Measurements from ENCODE around the gene RDH14. TPM values are rescaled to one million over a fixed set of nuclear protein-coding genes. Genes with fewer than 3 reads are reported as not detected.

The RDH14 gene
- total RNA-seq, 1 experiment from 2014 or later, result 15.4 TPM

DNA sequence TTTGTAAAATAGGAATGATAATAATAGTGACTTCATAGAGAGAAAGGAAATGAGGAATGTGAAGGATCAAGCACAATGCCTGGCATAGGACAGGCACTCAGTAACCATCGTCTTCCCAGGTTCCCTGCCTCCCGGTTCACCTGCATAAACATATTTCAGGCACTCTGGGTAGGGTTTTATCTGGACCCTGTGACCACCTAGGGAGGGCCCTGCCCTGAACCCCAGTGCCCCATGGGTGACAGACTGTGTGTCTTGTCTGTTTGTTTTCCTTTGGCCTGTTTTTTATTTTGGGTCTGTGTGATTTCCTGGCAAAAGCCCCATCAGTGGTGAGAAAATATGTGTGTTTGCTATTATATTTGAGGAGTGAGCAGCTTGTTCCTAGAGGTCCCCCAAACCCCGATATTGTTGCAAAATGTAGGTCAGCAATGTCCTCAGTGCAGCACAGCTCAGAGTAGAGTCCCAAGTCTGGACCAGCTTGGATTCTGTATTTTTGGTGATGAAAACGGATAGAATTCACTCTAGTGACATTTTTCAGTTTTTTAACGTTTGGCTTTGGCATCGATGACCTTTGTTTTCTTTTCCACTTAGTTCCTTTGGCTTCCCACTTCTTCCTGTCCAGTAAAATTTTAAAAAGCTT lies 38.5 kb upstream of the RDH14 start:
- in situ Hi-C loops (cut with HindIII; ENCODE audit: low pct_unique_long_range_greater_than_20kb, low sequenced_read_pairs), result no loop called here

DNA sequence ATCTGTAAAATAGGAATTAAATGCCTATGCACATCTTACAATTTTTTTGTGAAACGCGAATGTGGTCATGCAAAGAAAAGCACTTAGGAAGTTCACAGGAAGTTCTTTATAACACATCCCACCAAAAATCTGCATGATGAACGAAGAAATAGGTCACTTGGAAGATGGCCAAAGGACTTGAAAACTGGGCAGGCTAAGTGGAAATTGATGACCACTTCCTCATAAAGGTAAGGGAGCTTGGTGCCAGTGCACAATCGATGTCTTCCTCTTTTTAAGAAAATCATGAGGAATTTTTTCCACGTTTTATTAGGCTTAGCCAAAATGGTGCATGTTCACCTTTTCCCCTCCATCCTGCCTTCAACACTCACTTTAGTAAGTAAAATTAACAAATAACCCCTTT lies 37.2 kb upstream of the RDH14 start:
- intact Hi-C loops (cut with micrococcal nuclease; ENCODE audit: unreplicated experiment), result no loop called here
- ATAC-seq, result no peak
- no TSS peak for BruUV-seq (replicated peaks)
- H3K36me3 ChIP-seq (ENCODE audit: control insufficient read depth, insufficient read depth, low read length), result no peaks in the 10 kb centered on the region
- H3K4me1 ChIP-seq (ENCODE audit: control insufficient read depth, insufficient read depth, low read length), result no peaks in the 10 kb centered on the region
- H3K27me3 ChIP-seq (ENCODE audit: control insufficient read depth, insufficient read depth, low read length), result no peaks in the 10 kb centered on the region
- ChIA-PET CTCF (no interaction called here), POLR2A (no interaction called here)
- no peak overlapping the region for H3K27ac ChIP-seq (ENCODE audit: low read length)
- H3K9me3 ChIP-seq (ENCODE audit: control insufficient read depth, insufficient read depth, low read depth, low read length), result no peaks in the 10 kb centered on the region
- no peak overlapping the region for H3K4me3 ChIP-seq (ENCODE audit: low read depth in 2 of 2, low read length in 2 of 2)
- no peak for DNase-seq (ENCODE audit: low read depth, low spot score)
- TF ChIP-seq, protein P1, sequence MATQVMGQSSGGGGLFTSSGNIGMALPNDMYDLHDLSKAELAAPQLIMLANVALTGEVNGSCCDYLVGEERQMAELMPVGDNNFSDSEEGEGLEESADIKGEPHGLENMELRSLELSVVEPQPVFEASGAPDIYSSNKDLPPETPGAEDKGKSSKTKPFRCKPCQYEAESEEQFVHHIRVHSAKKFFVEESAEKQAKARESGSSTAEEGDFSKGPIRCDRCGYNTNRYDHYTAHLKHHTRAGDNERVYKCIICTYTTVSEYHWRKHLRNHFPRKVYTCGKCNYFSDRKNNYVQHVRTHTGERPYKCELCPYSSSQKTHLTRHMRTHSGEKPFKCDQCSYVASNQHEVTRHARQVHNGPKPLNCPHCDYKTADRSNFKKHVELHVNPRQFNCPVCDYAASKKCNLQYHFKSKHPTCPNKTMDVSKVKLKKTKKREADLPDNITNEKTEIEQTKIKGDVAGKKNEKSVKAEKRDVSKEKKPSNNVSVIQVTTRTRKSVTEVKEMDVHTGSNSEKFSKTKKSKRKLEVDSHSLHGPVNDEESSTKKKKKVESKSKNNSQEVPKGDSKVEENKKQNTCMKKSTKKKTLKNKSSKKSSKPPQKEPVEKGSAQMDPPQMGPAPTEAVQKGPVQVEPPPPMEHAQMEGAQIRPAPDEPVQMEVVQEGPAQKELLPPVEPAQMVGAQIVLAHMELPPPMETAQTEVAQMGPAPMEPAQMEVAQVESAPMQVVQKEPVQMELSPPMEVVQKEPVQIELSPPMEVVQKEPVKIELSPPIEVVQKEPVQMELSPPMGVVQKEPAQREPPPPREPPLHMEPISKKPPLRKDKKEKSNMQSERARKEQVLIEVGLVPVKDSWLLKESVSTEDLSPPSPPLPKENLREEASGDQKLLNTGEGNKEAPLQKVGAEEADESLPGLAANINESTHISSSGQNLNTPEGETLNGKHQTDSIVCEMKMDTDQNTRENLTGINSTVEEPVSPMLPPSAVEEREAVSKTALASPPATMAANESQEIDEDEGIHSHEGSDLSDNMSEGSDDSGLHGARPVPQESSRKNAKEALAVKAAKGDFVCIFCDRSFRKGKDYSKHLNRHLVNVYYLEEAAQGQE (IDR thresholded peaks at IDR 0.05; ENCODE audit: insufficient read depth in 1 of 2, low read depth in 2 of 2, low read length in 1 of 2), result no peak
- TF ChIP-seq POLR2AphosphoS5 (IDR thresholded peaks at IDR 0.05; ENCODE audit: low read depth, low read length) (no peak), SIN3A (IDR thresholded peaks at IDR 0.05; ENCODE audit: borderline replicate concordance, insufficient read depth, low read depth, low read length) (no peak), TCF7L2 (IDR thresholded peaks at IDR 0.05; ENCODE audit: low read depth, low read length) (no peak)
- TF ChIP-seq, protein P2, sequence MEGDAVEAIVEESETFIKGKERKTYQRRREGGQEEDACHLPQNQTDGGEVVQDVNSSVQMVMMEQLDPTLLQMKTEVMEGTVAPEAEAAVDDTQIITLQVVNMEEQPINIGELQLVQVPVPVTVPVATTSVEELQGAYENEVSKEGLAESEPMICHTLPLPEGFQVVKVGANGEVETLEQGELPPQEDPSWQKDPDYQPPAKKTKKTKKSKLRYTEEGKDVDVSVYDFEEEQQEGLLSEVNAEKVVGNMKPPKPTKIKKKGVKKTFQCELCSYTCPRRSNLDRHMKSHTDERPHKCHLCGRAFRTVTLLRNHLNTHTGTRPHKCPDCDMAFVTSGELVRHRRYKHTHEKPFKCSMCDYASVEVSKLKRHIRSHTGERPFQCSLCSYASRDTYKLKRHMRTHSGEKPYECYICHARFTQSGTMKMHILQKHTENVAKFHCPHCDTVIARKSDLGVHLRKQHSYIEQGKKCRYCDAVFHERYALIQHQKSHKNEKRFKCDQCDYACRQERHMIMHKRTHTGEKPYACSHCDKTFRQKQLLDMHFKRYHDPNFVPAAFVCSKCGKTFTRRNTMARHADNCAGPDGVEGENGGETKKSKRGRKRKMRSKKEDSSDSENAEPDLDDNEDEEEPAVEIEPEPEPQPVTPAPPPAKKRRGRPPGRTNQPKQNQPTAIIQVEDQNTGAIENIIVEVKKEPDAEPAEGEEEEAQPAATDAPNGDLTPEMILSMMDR (IDR thresholded peaks at IDR 0.05), result no peak
- in situ Hi-C loops (cut with HindIII; ENCODE audit: low pct_unique_long_range_greater_than_20kb, low sequenced_read_pairs), result no loop called here

More for the DNA sequence above, 38.5 kb upstream of the RDH14 start:
- H3K27me3 ChIP-seq (ENCODE audit: control insufficient read depth, insufficient read depth, low read length), result no peaks in the 10 kb centered on the region
- no peaks in the 10 kb centered on the region for H3K4me1 ChIP-seq (ENCODE audit: control insufficient read depth, insufficient read depth, low read length)
- intact Hi-C loops (cut with micrococcal nuclease; ENCODE audit: unreplicated experiment), result no loop called here
- H3K9me3 ChIP-seq (ENCODE audit: control insufficient read depth, insufficient read depth, low read depth, low read length), result no peaks in the 10 kb centered on the region
- no peak overlapping the region for H3K4me3 ChIP-seq (ENCODE audit: low read depth in 2 of 2, low read length in 2 of 2)
- TF ChIP-seq, protein P1 (IDR thresholded peaks at IDR 0.05; ENCODE audit: insufficient read depth in 1 of 2, low read depth in 2 of 2, low read length in 1 of 2), result no peak
- TF ChIP-seq POLR2AphosphoS5 (IDR thresholded peaks at IDR 0.05; ENCODE audit: low read depth, low read length) (no peak), TCF7L2 (IDR thresholded peaks at IDR 0.05; ENCODE audit: low read depth, low read length) (no peak), SIN3A (IDR thresholded peaks at IDR 0.05; ENCODE audit: borderline replicate concordance, insufficient read depth, low read depth, low read length) (no peak)
- TF ChIP-seq, protein P2 (IDR thresholded peaks at IDR 0.05), result no peak
- BruUV-seq (replicated peaks), result no TSS peak
- ChIA-PET POLR2A (no interaction called here), CTCF (no interaction called here)
- H3K36me3 ChIP-seq (ENCODE audit: control insufficient read depth, insufficient read depth, low read length), result no peaks in the 10 kb centered on the region
- no peak for ATAC-seq
- H3K27ac ChIP-seq (ENCODE audit: low read length), result no peak overlapping the region
- DNase-seq (ENCODE audit: low read depth, low spot score), result no peak
